HL-60/S4 treated with phorbol 12-myristate 13-acetate at 8.2 ng/mL for 4 days and 3 days (cell line): Measurements from ENCODE around the gene XPR1.
"Not testable (repeated sequence)": the region's sequence is repeated elsewhere in the genome, so short reads cannot be mapped to it uniquely, and the experiment has no call there.

ENCODE experiments used
- in situ Hi-C: fragments of 300-500 bp; cut with MboI; formaldehyde crosslinking; loops from 2 replicates; pipeline ENCODE4 v1.15.0; 2022; ENCODE audit warnings: low sequenced_read_pairs

The XPR1 gene

GRCh38 chr1:180833180-180833579, 201.4 kb downstream of the XPR1 start:
- in situ Hi-C loops: not testable (repeated sequence)

- in situ Hi-C loops: no loop called here
Measured at GRCh38 chr1:180836449-180836848, 204.6 kb downstream of the XPR1 start.

DNA sequence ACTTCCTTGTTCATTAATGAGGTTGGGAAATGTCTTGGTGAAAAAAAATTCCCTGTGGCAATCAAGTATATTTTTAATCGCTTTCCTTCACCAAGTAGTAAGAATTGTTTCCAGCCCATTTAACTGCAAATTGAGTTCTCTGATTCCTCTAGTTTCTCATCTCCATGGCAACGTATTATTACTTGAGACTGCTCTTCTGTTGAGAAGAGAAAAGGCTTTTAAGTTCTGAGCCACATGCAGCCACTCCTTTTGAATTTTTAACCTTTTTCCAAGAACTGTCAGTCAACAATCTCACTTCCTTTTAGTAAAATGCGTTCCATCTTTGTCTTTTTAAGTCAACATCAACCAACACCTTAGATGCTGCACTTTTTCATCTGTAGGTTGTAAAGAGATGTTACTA, 205.2 kb downstream of the XPR1 start:
- in situ Hi-C loops: no loop called here

- in situ Hi-C loops: no loop called here
Measured at GRCh38 chr1:180838535-180838934, 206.7 kb downstream of the XPR1 start.

DNA sequence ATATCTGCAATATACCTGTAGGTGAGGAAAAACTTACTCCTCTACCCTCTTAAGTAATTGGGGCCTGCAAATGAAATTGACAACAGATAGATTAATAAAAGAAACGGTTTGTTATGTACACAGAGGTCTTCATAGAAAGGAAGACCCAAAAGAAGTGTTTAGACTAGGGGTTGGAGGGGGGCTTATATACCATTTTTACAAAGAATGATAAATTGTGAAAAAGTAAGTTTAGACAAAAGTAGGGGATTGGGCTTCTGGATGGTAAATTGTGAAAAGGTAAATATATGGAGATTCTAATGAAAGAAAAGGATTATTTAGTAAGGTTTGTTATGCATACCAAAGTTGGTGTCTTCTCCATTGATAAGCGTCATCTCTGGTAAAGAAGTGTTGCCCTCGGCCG, 207.7 kb downstream of the XPR1 start:
- in situ Hi-C loops: no loop called here

DNA sequence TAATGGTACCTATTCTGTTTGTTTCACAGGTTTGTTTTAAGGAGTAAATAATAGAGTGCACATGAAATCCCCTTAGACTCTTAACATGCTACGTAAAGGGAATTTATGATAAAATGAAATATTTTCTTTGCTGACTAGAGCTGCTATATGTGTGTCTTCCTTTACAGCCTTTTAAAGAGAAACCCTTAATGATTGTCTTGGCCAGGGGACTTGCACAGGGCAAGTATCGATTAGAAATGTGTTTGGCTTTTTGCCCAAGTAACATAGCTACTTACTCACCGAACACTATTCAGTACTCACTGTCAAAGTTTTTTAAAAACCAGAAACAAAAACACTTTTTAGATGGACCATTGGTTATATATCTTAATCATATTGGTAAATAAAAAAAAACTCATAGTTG, 209.6 kb downstream of the XPR1 start:
- in situ Hi-C loops: no loop called here

GRCh38 chr1:180842052-180842451, 210.2 kb downstream of the XPR1 start:
- in situ Hi-C loops: no loop called here

DNA sequence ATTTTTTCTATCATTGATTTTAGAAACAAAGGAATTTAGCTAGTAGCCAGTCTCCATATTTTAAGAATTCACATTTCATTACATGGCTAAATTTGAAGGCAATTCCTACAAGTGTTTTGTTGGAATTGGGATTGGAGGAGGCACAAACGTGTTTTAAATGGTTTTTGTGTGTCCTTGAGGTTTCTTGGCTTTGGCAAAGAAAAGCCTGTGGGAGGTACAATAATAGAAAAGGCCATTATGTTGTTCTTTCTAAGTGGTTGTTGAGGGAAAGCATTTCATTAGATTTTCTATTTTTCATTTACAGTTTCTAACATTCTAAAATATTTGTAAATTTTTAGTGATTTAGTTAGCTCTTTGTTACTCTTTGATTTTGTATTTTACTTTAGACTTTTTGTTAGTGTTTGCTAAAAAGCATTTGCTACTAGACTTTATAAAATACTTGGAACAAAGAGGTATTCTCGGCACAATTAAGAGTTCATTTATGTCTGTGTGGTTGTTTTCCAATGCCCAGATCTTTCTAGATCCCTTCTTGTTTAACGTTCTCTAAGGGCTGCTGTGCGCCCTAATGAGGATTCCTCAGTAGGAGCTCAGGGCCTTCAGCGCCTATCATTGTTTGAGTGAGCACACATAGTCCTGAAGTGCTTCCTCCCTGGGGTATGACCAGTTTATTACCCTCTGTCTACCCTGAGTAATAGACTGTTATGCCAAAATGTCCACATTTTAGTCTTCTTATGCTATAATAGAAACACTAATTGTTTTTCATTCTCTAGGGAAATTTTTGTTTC, 210.9 kb downstream of the XPR1 start:
- in situ Hi-C loops: no loop called here

GRCh38 chr1:180845352-180845751, 213.5 kb downstream of the XPR1 start:
- in situ Hi-C loops: no loop called here

DNA sequence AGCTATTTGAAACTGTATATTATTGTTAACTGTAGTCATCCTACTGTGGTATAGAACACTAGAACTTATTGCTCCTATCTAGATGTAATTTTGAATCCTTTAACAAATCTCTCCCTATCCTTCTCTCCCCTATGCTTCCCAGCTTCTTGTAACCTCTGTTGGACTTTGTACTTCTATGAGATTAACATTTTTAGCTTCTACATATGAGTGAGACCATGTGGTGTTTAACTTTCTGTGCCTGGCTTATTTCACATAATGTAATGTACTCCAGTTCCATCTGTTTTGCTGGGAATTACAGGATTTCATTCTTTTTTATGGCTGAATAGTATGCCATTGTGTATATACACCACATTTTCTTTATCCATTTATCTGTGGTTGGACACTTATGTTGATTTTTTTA, 216.4 kb downstream of the XPR1 start:
- in situ Hi-C loops: no loop called here

- in situ Hi-C loops: no loop called here
Measured at GRCh38 chr1:180849031-180849775, 217.4 kb downstream of the XPR1 start.

DNA sequence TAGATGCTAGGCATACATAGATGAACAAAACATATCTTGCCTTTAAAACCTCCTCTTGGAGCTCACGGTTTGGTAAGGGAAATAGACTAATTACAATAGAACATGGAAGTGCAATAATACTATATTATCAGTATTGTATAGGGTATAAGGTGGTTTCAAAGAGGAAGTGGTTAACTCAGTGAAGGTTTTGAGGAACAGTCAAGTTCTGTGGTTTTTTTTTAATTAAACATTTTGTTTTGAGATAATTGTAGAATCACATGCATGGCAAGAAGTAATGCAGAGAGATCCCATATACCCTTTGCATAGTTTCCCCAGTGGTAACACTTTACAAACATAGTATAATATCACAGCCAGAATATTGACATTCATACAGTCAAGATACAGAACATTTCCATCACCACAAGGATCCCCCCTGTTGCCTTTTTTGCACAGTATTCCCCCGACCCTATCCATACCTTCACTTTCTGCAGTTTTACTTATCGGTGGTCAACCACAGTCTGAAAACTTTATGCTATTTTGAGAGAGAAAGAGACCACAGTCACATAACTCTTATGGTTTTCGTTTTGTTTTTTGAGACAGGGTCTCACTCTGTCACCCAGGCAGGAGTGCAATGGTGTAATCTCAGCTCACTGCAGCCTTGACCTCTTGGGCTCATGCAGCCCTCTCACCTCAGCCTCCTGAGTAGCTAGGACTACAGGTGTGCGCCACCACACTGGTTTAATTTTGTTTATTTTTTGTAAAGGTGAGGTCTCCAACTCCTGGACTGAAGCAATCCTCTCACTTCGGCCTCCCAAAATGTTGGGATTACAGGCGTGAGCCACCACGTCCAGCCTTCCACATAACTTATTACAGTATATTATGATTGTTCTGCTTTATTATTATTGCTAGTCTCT, 220.4 kb downstream of the XPR1 start:
- in situ Hi-C loops: no loop called here

DNA sequence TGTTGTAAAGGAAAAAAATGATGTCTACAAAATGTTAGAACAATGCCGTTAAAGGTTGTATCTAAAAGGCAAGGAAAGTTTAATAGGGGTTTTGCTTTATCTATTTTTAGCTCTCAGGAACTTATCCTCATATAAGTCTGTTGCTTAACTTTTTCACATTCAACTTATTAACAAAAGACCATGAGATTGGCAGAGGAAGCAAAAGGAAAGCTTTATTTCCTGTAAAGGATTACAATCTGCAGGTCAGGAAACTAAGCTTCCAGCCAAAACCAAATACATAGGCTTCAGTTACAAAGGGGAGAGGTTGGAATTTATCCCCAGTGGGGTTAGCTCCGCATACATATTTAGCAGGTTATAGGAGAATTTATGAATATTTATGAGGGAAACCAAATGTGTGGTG, 222.2 kb downstream of the XPR1 start:
- in situ Hi-C loops: no loop called here

DNA sequence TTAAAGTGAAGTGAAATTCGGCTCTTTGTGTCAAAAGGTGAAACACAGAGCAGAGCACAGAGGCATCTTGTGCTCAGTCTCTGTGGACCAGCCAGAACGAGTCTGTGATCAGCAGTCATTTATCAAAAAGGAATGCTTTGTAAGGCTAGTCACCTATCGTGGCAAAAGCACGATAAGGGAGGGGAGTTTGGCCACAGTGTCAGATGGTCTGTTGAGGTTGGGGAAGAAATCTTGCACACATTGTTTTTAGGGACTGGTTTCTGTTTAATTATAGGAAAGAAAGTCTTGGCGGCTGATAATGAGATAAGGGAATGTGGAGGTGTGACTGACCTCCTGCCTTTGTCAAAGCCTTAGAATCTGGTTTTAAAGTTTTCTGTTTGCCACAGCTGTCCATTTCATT, 222.6 kb downstream of the XPR1 start:
- in situ Hi-C loops: no loop called here

DNA sequence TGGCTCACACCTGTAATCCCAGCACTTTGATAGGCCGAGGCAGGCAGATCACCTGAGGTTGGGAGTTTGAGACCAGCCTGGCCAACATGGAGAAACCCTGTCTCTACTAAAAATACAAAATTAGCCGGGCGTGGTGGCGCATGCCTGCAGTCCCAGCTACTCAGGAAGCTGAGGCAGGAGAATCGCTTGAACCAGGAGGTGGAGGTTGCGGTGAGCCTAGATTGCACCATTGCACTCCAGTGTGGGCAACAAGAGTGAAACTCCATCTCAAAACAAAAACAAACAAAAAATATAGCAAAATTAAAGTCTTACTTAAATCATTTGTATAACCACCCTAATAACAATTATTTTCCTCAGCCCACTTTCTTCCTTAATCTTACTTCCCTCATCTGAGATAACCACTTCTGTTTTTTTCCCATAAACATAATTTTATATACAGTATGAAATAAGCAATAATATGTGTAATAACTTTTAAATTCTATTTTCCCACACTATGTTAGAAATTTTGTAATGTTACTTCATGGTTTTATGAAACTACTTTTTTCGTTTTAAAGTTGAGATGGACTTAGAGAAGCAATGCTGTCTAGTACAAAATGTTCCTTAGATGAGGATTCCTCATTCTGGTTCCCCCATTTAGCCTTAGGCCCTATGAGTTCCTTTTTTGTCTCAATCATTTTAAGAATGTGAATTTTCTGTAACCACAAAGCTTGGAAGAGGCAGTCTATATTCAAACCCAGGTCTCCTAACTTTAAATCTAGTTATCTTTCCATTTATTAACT, 226.3 kb downstream of the XPR1 start:
- in situ Hi-C loops: not testable (repeated sequence)

GRCh38 chr1:180859306-180859705, 227.5 kb downstream of the XPR1 start:
- in situ Hi-C loops: no loop called here

DNA sequence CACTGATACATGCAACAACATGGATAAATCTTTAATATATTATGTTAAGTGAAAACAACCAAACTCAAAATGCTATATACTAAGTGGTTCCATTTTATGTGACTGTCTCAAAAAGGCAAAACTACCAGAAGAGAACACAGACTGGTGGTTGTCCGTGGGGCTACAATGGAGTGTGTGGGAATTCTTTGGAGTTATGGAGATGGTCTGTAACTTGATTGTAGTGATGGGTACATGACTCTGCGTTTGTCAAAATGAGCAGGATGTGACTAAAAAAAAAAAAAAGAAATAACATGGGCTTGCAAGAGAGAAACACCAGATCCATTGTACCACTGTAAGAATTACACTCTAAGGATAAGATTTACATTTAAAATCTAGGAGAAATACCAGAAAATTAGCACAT, 228.7 kb downstream of the XPR1 start:
- in situ Hi-C loops: no loop called here

DNA sequence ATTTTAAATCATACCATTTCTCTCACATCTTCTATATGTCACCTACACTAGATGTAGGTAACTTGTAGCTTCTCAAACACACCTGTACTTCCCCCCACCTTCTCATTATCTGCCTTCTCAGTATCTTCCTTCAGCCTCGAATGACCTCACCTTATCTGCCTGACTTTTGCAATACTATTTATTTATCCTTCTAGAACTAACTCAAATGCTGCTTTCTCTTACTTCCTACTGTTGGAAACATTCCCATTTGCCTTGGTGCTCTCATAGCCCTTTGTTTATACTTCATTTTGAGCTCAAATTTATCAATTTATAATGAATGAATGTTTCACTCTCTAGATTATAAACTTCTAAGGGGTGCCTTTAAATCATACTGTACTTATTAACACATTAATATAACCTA, 230.5 kb downstream of the XPR1 start:
- in situ Hi-C loops: no loop called here

DNA sequence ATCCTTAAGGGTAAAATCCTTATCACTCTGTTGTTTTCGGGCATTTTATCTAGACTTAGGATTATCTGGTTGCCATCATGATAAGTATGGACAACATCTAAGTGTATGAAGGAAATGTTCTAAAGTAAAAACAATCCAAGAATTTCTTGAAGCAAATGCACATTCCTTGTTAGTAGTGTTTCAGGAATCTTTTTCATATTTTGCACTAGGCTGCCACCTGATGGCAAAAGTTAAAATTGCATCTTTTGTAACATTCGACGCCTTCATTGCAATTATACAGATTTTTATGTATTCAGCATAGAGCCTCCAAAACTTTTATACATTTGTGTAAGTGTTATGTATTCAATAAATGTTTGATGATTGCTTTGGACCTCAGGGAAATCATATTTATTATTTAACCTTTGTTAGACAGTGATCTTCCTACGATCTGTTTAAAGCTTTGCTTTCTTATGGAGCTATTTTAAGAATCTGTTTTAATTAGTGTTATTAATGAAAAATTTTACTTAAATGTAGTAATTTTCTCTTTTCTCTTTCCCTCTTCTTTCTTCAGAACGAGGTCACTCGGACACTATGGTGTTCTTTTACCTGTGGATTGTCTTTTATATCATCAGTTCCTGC, 231.4 kb downstream of the XPR1 start:
- in situ Hi-C loops: no loop called here
